OCI-LY1 (cell line): ENCODE results near the gene RGS7.

Experiments used
- H2AFZ ChIP-seq: fragments of 200-600 bp; sonication (generic), shearing (Covaris generic); 2 replicates; pipeline ENCODE4 v1.6.0; 2014; ENCODE audit warnings: antibody characterized with exemption, mild to moderate bottlenecking, low read length
- H3F3A ChIP-seq: fragments of 200-600 bp; sonication (generic), shearing (Covaris generic); 2 replicates; pipeline ENCODE4 v1.6.0; 2014; ENCODE audit warnings: mild to moderate bottlenecking, antibody characterized with exemption, low read length, moderate library complexity; ENCODE audit not compliant: insufficient read depth
- H3K27ac ChIP-seq: fragments of 200-600 bp; sonication (generic); 2 replicates; pipeline ENCODE4 v1.5.1; 2014; ENCODE audit warnings: low read length, mixed run types, mild to moderate bottlenecking, low read depth; ENCODE audit not compliant: poor library complexity, severe bottlenecking
- H3K27me3 ChIP-seq: fragments of 200-600 bp; sonication (generic); 2 replicates; pipeline ENCODE4 v1.6.0; 2014; ENCODE audit warnings: antibody characterized with exemption, mild to moderate bottlenecking, low read length, moderate library complexity; ENCODE audit not compliant: insufficient read depth
- H3K36me3 ChIP-seq: fragments of 200-600 bp; sonication (generic); 2 replicates; pipeline ENCODE4 v1.6.1; 2014; ENCODE audit warnings: mild to moderate bottlenecking, antibody characterized with exemption, low read length, moderate library complexity, mixed read lengths; ENCODE audit not compliant: insufficient read depth
- H3K4me1 ChIP-seq: fragments of 200-600 bp; sonication (generic); 2 replicates; pipeline ENCODE4 v1.5.1; 2014; ENCODE audit warnings: mild to moderate bottlenecking, low read length, moderate library complexity; ENCODE audit not compliant: insufficient read depth, severe bottlenecking
- H3K4me2 ChIP-seq: fragments of 200-600 bp; sonication (generic), shearing (Covaris generic); 2 replicates; pipeline ENCODE4 v1.6.1; 2014; ENCODE audit warnings: low read length
- H3K4me3 ChIP-seq: fragments of 200-600 bp; sonication (generic); 2 replicates; pipeline ENCODE4 v1.5.1; 2014; ENCODE audit warnings: low read length, low read depth, mild to moderate bottlenecking, mixed read lengths; ENCODE audit not compliant: poor library complexity, severe bottlenecking
- H3K79me2 ChIP-seq: fragments of 200-600 bp; shearing (Covaris generic); 2 replicates; pipeline ENCODE4 v1.6.1; 2016; ENCODE audit warnings: mixed run types, low read length, mixed read lengths; ENCODE audit not compliant: insufficient read depth
- H3K9ac ChIP-seq: fragments of 200-600 bp; sonication (generic), shearing (Covaris generic); 2 replicates; pipeline ENCODE4 v1.6.1; 2014; ENCODE audit warnings: mild to moderate bottlenecking, low read length, mixed read lengths
- H3K9me2 ChIP-seq: fragments of 200-600 bp; sonication (generic), shearing (Covaris generic); 2 replicates; pipeline ENCODE4 v1.6.1; 2014; ENCODE audit warnings: low read depth, mild to moderate bottlenecking, low read length, mixed read lengths
- H3K9me3 ChIP-seq: fragments of 200-600 bp; shearing (Covaris generic); 2 replicates; pipeline ENCODE4 v1.6.1; 2014; ENCODE audit warnings: low read length, mixed read lengths
- H4K20me1 ChIP-seq: fragments of 200-600 bp; sonication (generic), shearing (Covaris generic); 2 replicates; pipeline ENCODE4 v1.6.0; 2016; ENCODE audit warnings: mild to moderate bottlenecking, low read length; ENCODE audit not compliant: insufficient read depth
- CTCF ChIP-seq: fragments of 200-600 bp; sonication (generic), shearing (Covaris generic); IDR thresholded peaks from 2 replicates; pipeline ENCODE4 v1.5.1; 2017; ENCODE audit warnings: mild to moderate bottlenecking, antibody characterized with exemption, low read length, moderate library complexity, mixed read lengths
- EZH2 ChIP-seq: fragments of 200-600 bp; sonication (generic), shearing (Covaris generic); IDR thresholded peaks from 2 replicates; pipeline ENCODE4 v1.8.0; 2017; ENCODE audit warnings: borderline replicate concordance, mixed run types, mild to moderate bottlenecking, antibody characterized with exemption, low read length, moderate library complexity, mixed read lengths

Gene RGS7

GRCh38 chr1:240792915-240793529, 564.0 kb downstream of the RGS7 start:
- Histone ChIP-seq H3K9ac (no peak overlapping the region), H3K9me3 (no peaks in the 10 kb centered on the region), H3K79me2 (no peaks in the 10 kb centered on the region), H3K36me3 (no peaks in the 10 kb centered on the region), H3K27ac (no peak overlapping the region), H3K4me3 (no peak overlapping the region), H2AFZ (no peak overlapping the region), H3K4me2 (no peak overlapping the region), H3F3A (no peaks in the 10 kb centered on the region), H3K9me2 (no peaks in the 10 kb centered on the region), H3K27me3 (no peaks in the 10 kb centered on the region), H3K4me1 (no peaks in the 10 kb centered on the region), H4K20me1 (no peaks in the 10 kb centered on the region)
- TF ChIP-seq EZH2 (no peak), CTCF (no peak)

GRCh38 chr1:240790856-240791255, 566.1 kb downstream of the RGS7 start:
- no peak overlapping the region for H3K4me3 ChIP-seq
- no peak for TF ChIP-seq EZH2
- TF ChIP-seq CTCF: no peak
- H3K9me2 ChIP-seq: no peaks in the 10 kb centered on the region
- no peaks in the 10 kb centered on the region for H3F3A ChIP-seq
- no peak overlapping the region for H3K27ac ChIP-seq
- H3K4me2 ChIP-seq: no peak overlapping the region
- no peaks in the 10 kb centered on the region for H3K36me3 ChIP-seq
- no peak overlapping the region for H2AFZ ChIP-seq
- H3K9me3 ChIP-seq: no peaks in the 10 kb centered on the region
- H4K20me1 ChIP-seq: no peaks in the 10 kb centered on the region
- H3K9ac ChIP-seq: no peak overlapping the region
- H3K27me3 ChIP-seq: no peaks in the 10 kb centered on the region
- no peaks in the 10 kb centered on the region for H3K4me1 ChIP-seq
- H3K79me2 ChIP-seq: no peaks in the 10 kb centered on the region

GRCh38 chr1:240786880-240787279, 570.1 kb downstream of the RGS7 start:
- Histone ChIP-seq H3K27me3 (no peaks in the 10 kb centered on the region), H3K79me2 (no peaks in the 10 kb centered on the region), H3K9ac (no peak overlapping the region), H3K9me3 (no peaks in the 10 kb centered on the region), H3F3A (no peaks in the 10 kb centered on the region), H4K20me1 (no peaks in the 10 kb centered on the region), H3K27ac (no peak overlapping the region), H2AFZ (no peak overlapping the region), H3K4me3 (no peak overlapping the region), H3K36me3 (no peaks in the 10 kb centered on the region), H3K4me1 (no peaks in the 10 kb centered on the region), H3K9me2 (no peaks in the 10 kb centered on the region), H3K4me2 (no peak overlapping the region)
- TF ChIP-seq CTCF (no peak), EZH2 (no peak)
